ENCODE measurements around the gene SLC30A1.

The SLC30A1 gene

GRCh38 chr1:211604548-211604947, 25.6 kb upstream of the SLC30A1 start:
- Histone ChIP-seq H3K4me2 (ENCODE audit: insufficient read depth, low read length, poor library complexity, severe bottlenecking) (no peak overlapping the region), H3K27ac (replicated peaks; ENCODE audit: low read length) (no peak overlapping the region), H2BK5ac (ENCODE audit: low read length) (no peak overlapping the region), H3K4ac (ENCODE audit: low read length) (no peak overlapping the region), H3K9me3 (replicated peaks in 1 of 2; ENCODE audit: control insufficient read depth in 2 of 2, insufficient read depth in 1 of 2, low read depth in 1 of 2, low read length in 2 of 2) (no peaks in the 10 kb centered on the region), H3K18ac (ENCODE audit: low read length) (no peak overlapping the region), H3K14ac (ENCODE audit: low read length) (no peak overlapping the region), H3K4me3 (ENCODE audit: low read length in 2 of 2) (no peak overlapping the region), H3K79me1 (ENCODE audit: low read depth, low read length) (no peaks in the 10 kb centered on the region), H2AFZ (ENCODE audit: low read length) (no peak overlapping the region), H2BK120ac (ENCODE audit: low read depth, low read length) (no peak overlapping the region), H3K4me1 (ENCODE audit: control insufficient read depth in 2 of 2, insufficient read depth in 1 of 2, low read depth in 1 of 2, low read length in 2 of 2) (peaks cover 0 to 2% of the 10 kb centered on the region in 2 donors), H4K91ac (ENCODE audit: low read depth, low read length, poor library complexity) (no peak overlapping the region), H3K23ac (ENCODE audit: low read depth, low read length, poor library complexity) (no peak overlapping the region), H2AK5ac (ENCODE audit: low read depth, low read length) (no peak overlapping the region), H3K27me3 (ENCODE audit: control insufficient read depth in 3 of 3, insufficient read depth in 3 of 3, low read depth in 1 of 3, low read length in 3 of 3) (peaks cover 0 to 31% (median 0%) of the 10 kb centered on the region in 3 experiments), H2BK15ac (ENCODE audit: low read length) (no peak overlapping the region), H3K9ac (ENCODE audit: low read depth, low read length, poor library complexity) (no peak overlapping the region), H3K36me3 (replicated peaks in 1 of 2; ENCODE audit: control insufficient read depth in 2 of 2, insufficient read depth in 2 of 2, low read length in 2 of 2) (no peaks in the 10 kb centered on the region), H2BK12ac (ENCODE audit: low read length) (no peak overlapping the region), H4K8ac (ENCODE audit: low read depth, low read length) (no peak overlapping the region)
- DNase-seq (ENCODE audit: low spot score): no peak
- WGBS, 2 donors (ENCODE audit: extremely low coverage in 2 of 2, insufficient read length in 2 of 2, insufficient replicate concordance in 1 of 2): no CpG with 5 or more reads among the region's 2 CpGs

GRCh38 chr1:211603713-211604112, 24.8 kb upstream of the SLC30A1 start:
- H3K23ac ChIP-seq (ENCODE audit: low read depth, low read length, poor library complexity): no peak overlapping the region
- no peak overlapping the region for H4K8ac ChIP-seq (ENCODE audit: low read depth, low read length)
- no peaks in the 10 kb centered on the region for H3K9me3 ChIP-seq (replicated peaks in 1 of 2; ENCODE audit: control insufficient read depth in 2 of 2, insufficient read depth in 1 of 2, low read depth in 1 of 2, low read length in 2 of 2)
- no peak overlapping the region for H2BK15ac ChIP-seq (ENCODE audit: low read length)
- H3K4me1 ChIP-seq (ENCODE audit: control insufficient read depth in 2 of 2, insufficient read depth in 1 of 2, low read depth in 1 of 2, low read length in 2 of 2): no peaks in the 10 kb centered on the region
- no peaks in the 10 kb centered on the region for H3K79me1 ChIP-seq (ENCODE audit: low read depth, low read length)
- H3K4me2 ChIP-seq (ENCODE audit: insufficient read depth, low read length, poor library complexity, severe bottlenecking): no peak overlapping the region
- no peak overlapping the region for H2BK5ac ChIP-seq (ENCODE audit: low read length)
- no peak overlapping the region for H3K18ac ChIP-seq (ENCODE audit: low read length)
- no peak overlapping the region for H3K4ac ChIP-seq (ENCODE audit: low read length)
- no peak overlapping the region for H3K27ac ChIP-seq (replicated peaks; ENCODE audit: low read length)
- peaks cover 0 to 31% (median 0%) of the 10 kb centered on the region in 3 experiments for H3K27me3 ChIP-seq (ENCODE audit: control insufficient read depth in 3 of 3, insufficient read depth in 3 of 3, low read depth in 1 of 3, low read length in 3 of 3)
- no peak overlapping the region for H2AK5ac ChIP-seq (ENCODE audit: low read depth, low read length)
- WGBS, 2 donors (ENCODE audit: extremely low coverage in 2 of 2, insufficient read length in 2 of 2, insufficient replicate concordance in 1 of 2): no CpG with 5 or more reads among the region's 1 CpG
- DNase-seq (ENCODE audit: low spot score): no peak
- H2BK12ac ChIP-seq (ENCODE audit: low read length): no peak overlapping the region
- H4K91ac ChIP-seq (ENCODE audit: low read depth, low read length, poor library complexity): no peak overlapping the region
- H3K36me3 ChIP-seq (replicated peaks in 1 of 2; ENCODE audit: control insufficient read depth in 2 of 2, insufficient read depth in 2 of 2, low read length in 2 of 2): no peaks in the 10 kb centered on the region
- H2AFZ ChIP-seq (ENCODE audit: low read length): no peak overlapping the region
- no peak overlapping the region for H2BK120ac ChIP-seq (ENCODE audit: low read depth, low read length)
- H3K9ac ChIP-seq (ENCODE audit: low read depth, low read length, poor library complexity): no peak overlapping the region
- H3K4me3 ChIP-seq (ENCODE audit: low read length in 2 of 2): no peak overlapping the region
- H3K14ac ChIP-seq (ENCODE audit: low read length): no peak overlapping the region

- Histone ChIP-seq H2BK120ac (ENCODE audit: low read depth, low read length) (no peak overlapping the region), H3K36me3 (replicated peaks in 1 of 2; ENCODE audit: control insufficient read depth in 2 of 2, insufficient read depth in 2 of 2, low read length in 2 of 2) (no peaks in the 10 kb centered on the region), H3K27me3 (ENCODE audit: control insufficient read depth in 3 of 3, insufficient read depth in 3 of 3, low read depth in 1 of 3, low read length in 3 of 3) (peaks cover 0 to 31% (median 0%) of the 10 kb centered on the region in 3 experiments), H2BK12ac (ENCODE audit: low read length) (no peak overlapping the region), H3K14ac (ENCODE audit: low read length) (no peak overlapping the region), H2AK5ac (ENCODE audit: low read depth, low read length) (no peak overlapping the region), H3K4me3 (ENCODE audit: low read length in 2 of 2) (no peak overlapping the region), H3K27ac (replicated peaks; ENCODE audit: low read length) (no peak overlapping the region), H3K4me2 (ENCODE audit: insufficient read depth, low read length, poor library complexity, severe bottlenecking) (no peak overlapping the region), H3K18ac (ENCODE audit: low read length) (no peak overlapping the region), H3K23ac (ENCODE audit: low read depth, low read length, poor library complexity) (no peak overlapping the region), H3K79me1 (ENCODE audit: low read depth, low read length) (no peaks in the 10 kb centered on the region), H2AFZ (ENCODE audit: low read length) (no peak overlapping the region), H4K8ac (ENCODE audit: low read depth, low read length) (no peak overlapping the region), H3K9me3 (replicated peaks in 1 of 2; ENCODE audit: control insufficient read depth in 2 of 2, insufficient read depth in 1 of 2, low read depth in 1 of 2, low read length in 2 of 2) (no peaks in the 10 kb centered on the region), H2BK15ac (ENCODE audit: low read length) (no peak overlapping the region), H3K4ac (ENCODE audit: low read length) (no peak overlapping the region), H2BK5ac (ENCODE audit: low read length) (no peak overlapping the region), H3K4me1 (ENCODE audit: control insufficient read depth in 2 of 2, insufficient read depth in 1 of 2, low read depth in 1 of 2, low read length in 2 of 2) (no peaks in the 10 kb centered on the region), H4K91ac (ENCODE audit: low read depth, low read length, poor library complexity) (no peak overlapping the region), H3K9ac (ENCODE audit: low read depth, low read length, poor library complexity) (no peak overlapping the region)
- WGBS, 2 donors (ENCODE audit: extremely low coverage in 2 of 2, insufficient read length in 2 of 2, insufficient replicate concordance in 1 of 2): no CpG with 5 or more reads among the region's 3 CpGs
- DNase-seq (ENCODE audit: low spot score): no peak
Observed at GRCh38 chr1:211603191-211603701, 24.3 kb upstream of the SLC30A1 start.

GRCh38 chr1:211601982-211602670, 23.2 kb upstream of the SLC30A1 start:
- Histone ChIP-seq H3K27ac (replicated peaks; ENCODE audit: low read length) (no peak overlapping the region), H3K36me3 (replicated peaks in 1 of 2; ENCODE audit: control insufficient read depth in 2 of 2, insufficient read depth in 2 of 2, low read length in 2 of 2) (no peaks in the 10 kb centered on the region)

More at GRCh38 chr1:211601982-211602670, 23.2 kb upstream of the SLC30A1 start:
- Histone ChIP-seq H4K91ac (ENCODE audit: low read depth, low read length, poor library complexity) (no peak overlapping the region), H3K18ac (ENCODE audit: low read length) (no peak overlapping the region), H3K79me1 (ENCODE audit: low read depth, low read length) (no peaks in the 10 kb centered on the region), H3K4me3 (ENCODE audit: low read length in 2 of 2) (no peak overlapping the region), H3K27me3 (ENCODE audit: control insufficient read depth in 3 of 3, insufficient read depth in 3 of 3, low read depth in 1 of 3, low read length in 3 of 3) (peaks cover 0 to 34% (median 0%) of the 10 kb centered on the region in 3 experiments), H3K9ac (ENCODE audit: low read depth, low read length, poor library complexity) (no peak overlapping the region), H2AFZ (ENCODE audit: low read length) (no peak overlapping the region), H3K23ac (ENCODE audit: low read depth, low read length, poor library complexity) (no peak overlapping the region), H3K14ac (ENCODE audit: low read length) (no peak overlapping the region), H3K9me3 (replicated peaks in 1 of 2; ENCODE audit: control insufficient read depth in 2 of 2, insufficient read depth in 1 of 2, low read depth in 1 of 2, low read length in 2 of 2) (no peaks in the 10 kb centered on the region), H2BK12ac (ENCODE audit: low read length) (no peak overlapping the region), H3K4ac (ENCODE audit: low read length) (no peak overlapping the region), H2BK120ac (ENCODE audit: low read depth, low read length) (no peak overlapping the region), H3K4me1 (ENCODE audit: control insufficient read depth in 2 of 2, insufficient read depth in 1 of 2, low read depth in 1 of 2, low read length in 2 of 2) (no peaks in the 10 kb centered on the region), H2AK5ac (ENCODE audit: low read depth, low read length) (no peak overlapping the region), H3K4me2 (ENCODE audit: insufficient read depth, low read length, poor library complexity, severe bottlenecking) (no peak overlapping the region), H4K8ac (ENCODE audit: low read depth, low read length) (no peak overlapping the region), H2BK5ac (ENCODE audit: low read length) (no peak overlapping the region), H2BK15ac (ENCODE audit: low read length) (no peak overlapping the region)
- no CpG with 5 or more reads among the region's 7 CpGs for WGBS, 2 donors (ENCODE audit: extremely low coverage in 2 of 2, insufficient read length in 2 of 2, insufficient replicate concordance in 1 of 2)
- DNase-seq (ENCODE audit: low spot score): no peak

Data from neuronal stem cell (in vitro differentiated cells).